Measurements from ENCODE around the gene CACNA1C.

Gene CACNA1C

DNA sequence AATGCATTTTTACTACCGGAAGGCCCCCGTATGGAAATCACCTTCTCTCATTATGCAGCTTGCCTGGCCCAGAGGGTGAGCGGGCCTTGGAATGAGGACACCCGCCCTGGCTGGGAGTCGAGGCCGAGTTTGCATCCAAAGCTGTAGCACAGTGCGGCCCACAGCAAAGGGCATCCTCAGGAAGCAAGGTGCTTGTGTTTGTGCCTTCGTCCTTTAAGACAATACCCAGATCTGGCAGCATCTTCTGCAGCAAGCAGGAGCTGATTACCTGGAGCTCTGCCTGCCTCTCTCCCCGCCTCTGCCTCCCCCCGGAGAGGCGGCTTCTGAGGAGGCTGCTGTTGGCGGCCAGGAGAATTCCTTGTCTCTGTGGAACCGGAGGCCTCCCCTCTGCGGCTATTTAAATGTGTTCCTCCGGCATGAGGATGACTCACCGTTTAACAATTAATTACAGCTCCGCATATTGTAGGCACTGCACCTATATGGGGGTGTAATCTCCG lies 145.3 kb downstream of the CACNA1C start:
- Histone ChIP-seq H3K4me3 (ENCODE audit: low read length) (no peak overlapping the region), H3K4me1 (ENCODE audit: control insufficient read depth, low read length) (peaks cover 12% of the 10 kb centered on the region), H3K9me2 (replicated peaks; ENCODE audit: control insufficient read depth, low read length) (no peaks in the 10 kb centered on the region), H3K9me3 (ENCODE audit: control insufficient read depth, insufficient read depth, low read length) (no peaks in the 10 kb centered on the region), H3K4me2 (ENCODE audit: low read length) (no peak overlapping the region), H3K27ac (ENCODE audit: low read depth, low read length) (no peak overlapping the region), H3K36me3 (ENCODE audit: control insufficient read depth, low read length) (no peaks in the 10 kb centered on the region), H3K79me2 (ENCODE audit: control insufficient read depth, low read length) (no peaks in the 10 kb centered on the region), H4K20me1 (ENCODE audit: control insufficient read depth, insufficient read depth, low read depth, low read length) (no peaks in the 10 kb centered on the region), H3K27me3 (ENCODE audit: control insufficient read depth, low read length) (peaks cover 3% of the 10 kb centered on the region; the same call in 1 of the 2 replicates), H3F3A (ENCODE audit: control insufficient read depth, insufficient read depth) (no peaks in the 10 kb centered on the region)
- TF ChIP-seq EZH2phosphoT487 (IDR thresholded peaks at IDR 0.05; ENCODE audit: borderline replicate concordance, low read length) (no peak), CTCF (IDR thresholded peaks at IDR 0.05; ENCODE audit: low read depth, low read length, poor library complexity, severe bottlenecking) (no peak)

DNA sequence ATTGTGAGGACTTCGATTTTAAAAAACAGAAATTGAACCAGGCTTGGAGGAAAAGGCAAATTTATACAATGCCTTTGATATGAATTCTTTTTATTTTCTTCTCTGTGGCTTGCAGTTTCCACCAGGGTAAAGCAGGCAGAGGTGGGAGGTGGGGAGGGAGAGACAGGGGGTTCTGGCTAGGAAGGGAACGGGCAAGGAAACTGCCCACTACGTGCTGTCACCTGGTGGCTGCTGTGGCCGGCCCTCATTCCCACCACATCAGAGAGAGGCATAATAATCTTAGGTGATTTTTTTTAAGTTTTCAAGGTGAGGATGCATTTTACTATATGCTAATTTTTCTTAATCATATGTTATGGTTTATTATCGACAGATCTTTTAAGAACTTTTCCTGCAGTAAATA lies 145.8 kb downstream of the CACNA1C start:
- H3K9me2 ChIP-seq (replicated peaks; ENCODE audit: control insufficient read depth, low read length): no peaks in the 10 kb centered on the region
- no peaks in the 10 kb centered on the region for H3F3A ChIP-seq (ENCODE audit: control insufficient read depth, insufficient read depth)
- no peak overlapping the region for H3K4me3 ChIP-seq (ENCODE audit: low read length)
- no peaks in the 10 kb centered on the region for H3K79me2 ChIP-seq (ENCODE audit: control insufficient read depth, low read length)
- no peak overlapping the region for H3K27ac ChIP-seq (ENCODE audit: low read depth, low read length)
- H3K4me1 ChIP-seq (ENCODE audit: control insufficient read depth, low read length): peaks cover 12% of the 10 kb centered on the region
- no peak overlapping the region for H3K4me2 ChIP-seq (ENCODE audit: low read length)
- H3K36me3 ChIP-seq (ENCODE audit: control insufficient read depth, low read length): no peaks in the 10 kb centered on the region
- peaks cover 3% of the 10 kb centered on the region; the same call in 1 of the 2 replicates for H3K27me3 ChIP-seq (ENCODE audit: control insufficient read depth, low read length)
- H4K20me1 ChIP-seq (ENCODE audit: control insufficient read depth, insufficient read depth, low read depth, low read length): no peaks in the 10 kb centered on the region
- no peak for TF ChIP-seq CTCF (IDR thresholded peaks at IDR 0.05; ENCODE audit: low read depth, low read length, poor library complexity, severe bottlenecking)
- TF ChIP-seq EZH2phosphoT487 (IDR thresholded peaks at IDR 0.05; ENCODE audit: borderline replicate concordance, low read length): no peak
- no peaks in the 10 kb centered on the region for H3K9me3 ChIP-seq (ENCODE audit: control insufficient read depth, insufficient read depth, low read length)

- no peak overlapping the region for H3K4me2 ChIP-seq (ENCODE audit: low read length)
- peaks cover 10% of the 10 kb centered on the region for H3K4me1 ChIP-seq (ENCODE audit: control insufficient read depth, low read length)
- H3K4me3 ChIP-seq (ENCODE audit: low read length): no peak overlapping the region
- H3F3A ChIP-seq (ENCODE audit: control insufficient read depth, insufficient read depth): no peaks in the 10 kb centered on the region
- no peaks in the 10 kb centered on the region for H3K9me3 ChIP-seq (ENCODE audit: control insufficient read depth, insufficient read depth, low read length)
- TF ChIP-seq CTCF (IDR thresholded peaks at IDR 0.05; ENCODE audit: low read depth, low read length, poor library complexity, severe bottlenecking): no peak
- TF ChIP-seq EZH2phosphoT487 (IDR thresholded peaks at IDR 0.05; ENCODE audit: borderline replicate concordance, low read length): no peak
- no peak overlapping the region for H3K27ac ChIP-seq (ENCODE audit: low read depth, low read length)
- no peaks in the 10 kb centered on the region for H3K27me3 ChIP-seq (ENCODE audit: control insufficient read depth, low read length)
- H4K20me1 ChIP-seq (ENCODE audit: control insufficient read depth, insufficient read depth, low read depth, low read length): no peaks in the 10 kb centered on the region
- no peaks in the 10 kb centered on the region for H3K79me2 ChIP-seq (ENCODE audit: control insufficient read depth, low read length)
- no peaks in the 10 kb centered on the region for H3K9me2 ChIP-seq (replicated peaks; ENCODE audit: control insufficient read depth, low read length)
- H3K36me3 ChIP-seq (ENCODE audit: control insufficient read depth, low read length): no peaks in the 10 kb centered on the region
These were observed 153.2 kb downstream of the CACNA1C start for GRCh38 chr12:2205996-2206395.

All from DOHH2 (cell line).